Hematopoietic multipotent progenitor cell treated with erythropoietin and hydrocortisone succinate and interleukin-3 and kit ligand, for 8 days (in vitro differentiated cells): ENCODE data around the gene HSD17B4.
"Not testable (repeated sequence)": the region's sequence is repeated elsewhere in the genome, so short reads cannot be mapped to it uniquely, and the experiment has no call there.

Experiments
- DNase-seq: peaks from one replicate; pipeline ENCODE4 v3.0.0-alpha.2; 2015

The HSD17B4 gene

GRCh38 chr5:119452373-119453039 is at the start of gene HSD17B4:
HSD17B4 (plus strand) TSS chr5:119452497; CDS start chr5:119452576, 79 bp downstream.
- DNase-seq: peak; percentile 94

- no peak for DNase-seq
These were observed 49.7 kb upstream of the HSD17B4 start for GRCh38 chr5:119402555-119402954.

- no peak for DNase-seq
These were observed 48.3 kb upstream of the HSD17B4 start for GRCh38 chr5:119404033-119404432.

- no peak for DNase-seq
These were observed 46.9 kb upstream of the HSD17B4 start for GRCh38 chr5:119405419-119405818.

GRCh38 chr5:119406551-119407110 is 45.7 kb upstream of the HSD17B4 start:
- no peak for DNase-seq

- peak; percentile 38 for DNase-seq
These were observed 43.0 kb upstream of the HSD17B4 start for GRCh38 chr5:119409235-119409815.

GRCh38 chr5:119410448-119411159 is 41.7 kb upstream of the HSD17B4 start:
- DNase-seq: no peak

- peak; percentile 89 for DNase-seq
These were observed 40.7 kb upstream of the HSD17B4 start for GRCh38 chr5:119411361-119412278.

GRCh38 chr5:119412279-119413227 is 39.7 kb upstream of the HSD17B4 start:
- DNase-seq: peak; percentile 28

GRCh38 chr5:119414124-119414734 is 38.1 kb upstream of the HSD17B4 start:
- peak; percentile 82 for DNase-seq

- peak; percentile 71 for DNase-seq
These were observed 34.2 kb upstream of the HSD17B4 start for GRCh38 chr5:119417891-119418605.

- no peak for DNase-seq
These were observed 33.6 kb upstream of the HSD17B4 start for GRCh38 chr5:119418606-119419100.

GRCh38 chr5:119420169-119420568 is 32.1 kb upstream of the HSD17B4 start:
- DNase-seq: no peak

GRCh38 chr5:119426057-119426456 is 26.2 kb upstream of the HSD17B4 start:
- no peak for DNase-seq

GRCh38 chr5:119427060-119427459 is 25.2 kb upstream of the HSD17B4 start:
- no peak for DNase-seq

- peak; percentile 60 for DNase-seq
These were observed 24.7 kb upstream of the HSD17B4 start for GRCh38 chr5:119427596-119427995.

- DNase-seq: peak; percentile 73
These were observed 24.1 kb upstream of the HSD17B4 start for GRCh38 chr5:119428166-119428565.

GRCh38 chr5:119428574-119428973 is 23.7 kb upstream of the HSD17B4 start:
- peak; percentile 30 for DNase-seq

GRCh38 chr5:119432674-119433237 is 19.5 kb upstream of the HSD17B4 start:
- DNase-seq: not testable (repeated sequence)
